IMR-90 (cell line): ENCODE data around the gene BACE1-AS. TPM values are rescaled to one million over a fixed set of nuclear protein-coding genes. Genes with fewer than 3 reads are reported as not detected.
A peak's percentile ranks its signal among the peaks of the same experiment; 100 is the strongest.

ENCODE experiments used
- ATAC-seq: fragments of 200-7000 bp; cut with Tn5 transposase; 2 replicates; pipeline ENCODE4 v1.9.1; 2020; ENCODE audit warnings: low read depth, mild to moderate bottlenecking, moderate library complexity
- BruUV-seq: library from RNA; stranded (reverse); fragments of 400-500 nt; replicated peaks from 2 replicates; lab custom pipeline; 2021; lab: Mats Ljungman, UMichigan
- CTCF ChIA-PET: fragments of 300-600 bp; formaldehyde crosslinking; extraction: SDS; loops from one replicate; lab custom pipeline; 2021; ENCODE audit warnings: antibody characterized with exemption; lab: Yijun Ruan, JAX
- POLR2A ChIA-PET: fragments of 300-600 bp; sonication (Branson Sonifier 250); formaldehyde crosslinking; loops from one replicate; lab custom pipeline; 2022; ENCODE audit warnings: antibody characterized with exemption; ENCODE audit not compliant: unreplicated experiment; lab: Charles Lee
- DNase-seq: peaks from one replicate; pipeline ENCODE4 v3.0.0; 2013
- H2AFZ ChIP-seq: replicated peaks from 2 replicates; pipeline ENCODE3; 2013; ENCODE audit warnings: low read length, mild to moderate bottlenecking; ENCODE audit not compliant: poor library complexity
- H2AK5ac ChIP-seq: 2 replicates; pipeline ENCODE4 v1.6.1; 2013; ENCODE audit warnings: low read depth, low read length, inconsistent platforms
- H2AK9ac ChIP-seq: replicated peaks from 2 replicates; pipeline ENCODE3; 2013; ENCODE audit warnings: mild to moderate bottlenecking, low read depth, low read length, moderate library complexity; ENCODE audit not compliant: poor library complexity
- H2BK120ac ChIP-seq: 2 replicates; pipeline ENCODE4 v1.6.1; 2013; ENCODE audit warnings: low read depth, low read length, inconsistent platforms
- H2BK15ac ChIP-seq: 3 replicates; pipeline ENCODE4 v1.6.1; 2013; ENCODE audit warnings: low read depth, low read length, inconsistent platforms
- H2BK20ac ChIP-seq: 2 replicates; pipeline ENCODE4 v1.6.1; 2013; ENCODE audit warnings: low read depth, mild to moderate bottlenecking, inconsistent platforms, low read length, moderate library complexity
- H2BK5ac ChIP-seq: 2 replicates; pipeline ENCODE4 v1.6.1; 2013; ENCODE audit warnings: mild to moderate bottlenecking, low read depth, low read length, inconsistent platforms; ENCODE audit not compliant: poor library complexity, severe bottlenecking
- H3K14ac ChIP-seq: replicated peaks from 2 replicates; pipeline ENCODE4 v1.6.1; 2013; ENCODE audit warnings: low read depth, low read length, inconsistent platforms
- H3K18ac ChIP-seq: 2 replicates; pipeline ENCODE4 v1.6.1; 2013; ENCODE audit warnings: low read depth, low read length, control low read depth
- H3K23ac ChIP-seq: 2 replicates; pipeline ENCODE4 v1.6.1; 2013; ENCODE audit warnings: low read depth, low read length, inconsistent platforms
- H3K27ac ChIP-seq: 2 replicates; pipeline ENCODE4 v1.5.1; 2013; ENCODE audit warnings: mild to moderate bottlenecking, control low read depth, low read length; ENCODE audit not compliant: insufficient read depth
- H3K27me3 ChIP-seq: 2 replicates; pipeline ENCODE4 v1.6.1; 2013; ENCODE audit warnings: low read length; ENCODE audit not compliant: control insufficient read depth, insufficient read depth
- H3K36me3 ChIP-seq: 2 replicates; pipeline ENCODE4 v1.6.1; 2013; ENCODE audit warnings: low read length, mixed read lengths; ENCODE audit not compliant: control insufficient read depth, insufficient read depth
- H3K4ac ChIP-seq: 2 replicates; pipeline ENCODE4 v1.6.1; 2013; ENCODE audit warnings: low read depth, low read length, inconsistent platforms
- H3K4me1 ChIP-seq: 2 replicates; pipeline ENCODE4 v1.6.1; 2013; ENCODE audit warnings: low read length, mixed read lengths; ENCODE audit not compliant: control insufficient read depth, insufficient read depth
- H3K4me2 ChIP-seq: 2 replicates; pipeline ENCODE4 v1.6.1; 2013; ENCODE audit warnings: low read depth, mild to moderate bottlenecking, control low read depth, low read length, moderate library complexity
- H3K4me3 ChIP-seq: 2 replicates; pipeline ENCODE4 v1.5.1; 2013; ENCODE audit warnings: low read depth, mild to moderate bottlenecking, control low read depth, low read length, moderate library complexity; ENCODE audit not compliant: insufficient read depth
- H3K56ac ChIP-seq: 2 replicates; pipeline ENCODE4 v1.6.1; 2013; ENCODE audit warnings: low read length, inconsistent platforms; ENCODE audit not compliant: insufficient read depth; ENCODE audit errors: extremely low read depth
- H3K79me1 ChIP-seq, 2 experiments: 2 replicates each; pipeline ENCODE4 v1.6.1; 2013; ENCODE audit warnings: low read length in 2 of 2, inconsistent platforms in 1 of 2, low read depth in 1 of 2
- H3K9ac ChIP-seq: 2 replicates; pipeline ENCODE4 v1.6.1; 2013; ENCODE audit warnings: low read depth, low read length, control low read depth
- H3K9me1 ChIP-seq: 2 replicates; pipeline ENCODE4 v1.6.1; 2013; ENCODE audit warnings: low read length, inconsistent platforms; ENCODE audit not compliant: insufficient read depth
- H3K9me3 ChIP-seq: 2 replicates; pipeline ENCODE4 v1.6.1; 2013; ENCODE audit warnings: low read length; ENCODE audit not compliant: control insufficient read depth, insufficient read depth
- H4K20me1 ChIP-seq: 2 replicates; pipeline ENCODE4 v1.6.1; 2013; ENCODE audit warnings: low read length, inconsistent platforms; ENCODE audit not compliant: insufficient read depth
- H4K5ac ChIP-seq: 2 replicates; pipeline ENCODE4 v1.6.1; 2013; ENCODE audit warnings: mild to moderate bottlenecking, low read depth, low read length, control low read depth
- H4K8ac ChIP-seq, 2 experiments: 2 replicates each; pipeline ENCODE4 v1.6.1; 2013; ENCODE audit warnings: low read depth in 2 of 2, low read length in 2 of 2, control low read depth in 1 of 2, inconsistent platforms in 1 of 2
- H4K91ac ChIP-seq: 2 replicates; pipeline ENCODE4 v1.6.1; 2013; ENCODE audit warnings: low read depth, low read length, inconsistent platforms; ENCODE audit not compliant: insufficient read depth
- BHLHE40 ChIP-seq: fragments of 150-350 bp; IDR thresholded peaks from 2 replicates; pipeline ENCODE4 v1.6.1; 2016; ENCODE audit warnings: mild to moderate bottlenecking, low read depth, low read length
- CEBPB ChIP-seq: IDR thresholded peaks from 2 replicates; pipeline ENCODE4 v1.6.1; 2012; ENCODE audit warnings: low read depth, low read length, improper control_type of control experiment
- CHD1 ChIP-seq: IDR thresholded peaks from 2 replicates; pipeline ENCODE4 v1.6.1; 2012; ENCODE audit warnings: low read depth, low read length, improper control_type of control experiment
- RAD21 ChIP-seq: IDR thresholded peaks from 2 replicates; pipeline ENCODE4 v1.6.1; 2012; ENCODE audit warnings: low read length, improper control_type of control experiment
- RCOR1 ChIP-seq: IDR thresholded peaks from 2 replicates; pipeline ENCODE4 v1.6.1; 2012; ENCODE audit warnings: mild to moderate bottlenecking, low read length, improper control_type of control experiment; ENCODE audit not compliant: insufficient replicate concordance
- WGBS, 2 experiments: methylation state at CpG; one replicate each; pipeline versions ENCODE4 v1.1.5 to v1.1.7; 2013; ENCODE audit warnings: missing lambda C conversion rate in 2 of 2; ENCODE audit not compliant: insufficient read length in 1 of 2; ENCODE audit errors: extremely low coverage in 2 of 2; 5-methylcytosine and 5-hydroxymethylcytosine counted together
- dilution Hi-C: fragments of 300-500 bp; cut with HindIII; formaldehyde crosslinking; loops from one replicate; pipeline ENCODE4 v1.14.3; 2018; ENCODE audit warnings: low sequenced_read_pairs; ENCODE audit not compliant: unreplicated experiment
- in situ Hi-C: fragments of 300-500 bp; cut with MboI; formaldehyde crosslinking; loops from 3 replicates; pipeline ENCODE4 v1.14.3; 2019; ENCODE audit warnings: low sequenced_read_pairs, inconsistent platforms, mixed read lengths
- intact Hi-C: fragments of 100-400 bp; cut with micrococcal nuclease; formaldehyde crosslinking; loops from 2 replicates; pipeline ENCODE4 v1.10.0; 2022
- polyA plus RNA-seq, 3 experiments: library from polyadenylated mRNA; depleted of rRNA; stranded (reverse); fragments of >200 nt; gene quantifications; 2 replicates each; pipeline ENCODE4 v1.2.3, GENCODE V29; 2012; ENCODE audit warnings: low replicate concordance in 1 of 3
- total RNA-seq: library from RNA; depleted of rRNA; stranded (reverse); fragments of >200 nt; gene quantifications from 2 replicates; pipeline ENCODE4 v1.2.3, GENCODE V29; 2012
- TF ChIP-seq, protein P1 (sequence below): conservative IDR thresholded peaks from 2 replicates; pipeline ENCODE4 v1.5.1; 2012; ENCODE audit warnings: mild to moderate bottlenecking, low read depth, low read length, improper control_type of control experiment

Gene BACE1-AS
- total and polyA plus RNA-seq, 2 of the 4 experiments (the other 2 are of a cell fraction): 2.7 to 2.9 TPM

DNA sequence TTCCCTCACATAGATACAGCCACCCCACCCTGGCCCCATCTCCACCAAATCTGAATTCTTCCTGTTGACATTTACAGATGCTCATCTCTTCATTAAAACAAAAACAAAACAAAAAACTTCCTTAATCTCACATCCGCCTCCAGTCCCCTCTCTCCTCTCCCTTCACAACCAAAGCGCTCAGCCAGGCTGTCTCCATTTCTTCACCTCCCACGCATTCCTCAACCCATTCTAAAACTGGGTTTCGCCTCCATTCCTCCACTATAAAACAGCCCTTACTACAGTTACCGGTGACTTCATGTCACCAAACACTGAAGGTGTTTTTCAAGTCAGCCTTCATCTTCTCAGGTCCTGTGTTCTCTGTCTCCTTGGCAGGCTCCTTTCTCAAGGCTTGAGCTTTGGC is 9.6 kb downstream of the BACE1-AS start:
- Histone ChIP-seq H3K23ac (peak overlapping the region; percentile 75), H4K91ac (no peak overlapping the region), H3K4me2 (peak overlapping the region; percentile 44; the same call in 1 of the 2 replicates), H3K18ac (no peak overlapping the region), H3K36me3 (peaks cover 1% of the 10 kb centered on the region; the same call in 1 of the 2 replicates), H4K8ac (peak overlapping the region; percentile 15 to 84; a peak in 2 of 4 replicates), H3K79me1 (peaks cover 12 to 33% of the 10 kb centered on the region in 2 experiments), H4K20me1 (peaks cover 12% of the 10 kb centered on the region; the same call in 1 of the 2 replicates), H3K4me3 (no peak overlapping the region), H3K27me3 (no peaks in the 10 kb centered on the region), H2AK9ac (peak overlapping the region; percentile 58), H2BK120ac (no peak overlapping the region), H3K56ac (no peak overlapping the region), H3K9ac (no peak overlapping the region), H3K4me1 (peaks cover 13% of the 10 kb centered on the region; the same call in 1 of the 2 replicates), H2BK15ac (no peak overlapping the region), H3K14ac (no peak overlapping the region), H2BK5ac (no peak overlapping the region), H2BK20ac (no peak overlapping the region), H3K9me1 (peaks cover 7% of the 10 kb centered on the region; the same call in 1 of the 2 replicates), H3K9me3 (no peaks in the 10 kb centered on the region), H3K4ac (peak overlapping the region; percentile 48; the same call in 1 of the 2 replicates), H4K5ac (no peak overlapping the region), H2AK5ac (peak overlapping the region; percentile 52; the same call in 1 of the 2 replicates), H3K27ac (no peak overlapping the region), H2AFZ (peak overlapping the region; percentile 11)
- intact Hi-C loops (no loop called here), dilution Hi-C loops (no loop called here), in situ Hi-C loops (no loop called here)
- ChIA-PET POLR2A (no interaction called here), CTCF (no interaction called here)
- peak; percentile 30 for ATAC-seq
- WGBS, 2 experiments: 71 to 100% methylated on average over 3 to 5 of the region's 5 CpGs
- DNase-seq: no peak
- BruUV-seq: no TSS peak
- no peak for TF ChIP-seq CHD1
- TF ChIP-seq, protein P1, sequence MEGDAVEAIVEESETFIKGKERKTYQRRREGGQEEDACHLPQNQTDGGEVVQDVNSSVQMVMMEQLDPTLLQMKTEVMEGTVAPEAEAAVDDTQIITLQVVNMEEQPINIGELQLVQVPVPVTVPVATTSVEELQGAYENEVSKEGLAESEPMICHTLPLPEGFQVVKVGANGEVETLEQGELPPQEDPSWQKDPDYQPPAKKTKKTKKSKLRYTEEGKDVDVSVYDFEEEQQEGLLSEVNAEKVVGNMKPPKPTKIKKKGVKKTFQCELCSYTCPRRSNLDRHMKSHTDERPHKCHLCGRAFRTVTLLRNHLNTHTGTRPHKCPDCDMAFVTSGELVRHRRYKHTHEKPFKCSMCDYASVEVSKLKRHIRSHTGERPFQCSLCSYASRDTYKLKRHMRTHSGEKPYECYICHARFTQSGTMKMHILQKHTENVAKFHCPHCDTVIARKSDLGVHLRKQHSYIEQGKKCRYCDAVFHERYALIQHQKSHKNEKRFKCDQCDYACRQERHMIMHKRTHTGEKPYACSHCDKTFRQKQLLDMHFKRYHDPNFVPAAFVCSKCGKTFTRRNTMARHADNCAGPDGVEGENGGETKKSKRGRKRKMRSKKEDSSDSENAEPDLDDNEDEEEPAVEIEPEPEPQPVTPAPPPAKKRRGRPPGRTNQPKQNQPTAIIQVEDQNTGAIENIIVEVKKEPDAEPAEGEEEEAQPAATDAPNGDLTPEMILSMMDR: no peak
- no peak for TF ChIP-seq RAD21
- no peak for TF ChIP-seq BHLHE40
- TF ChIP-seq CEBPB: no peak
- TF ChIP-seq RCOR1: no peak
